NCI-H1092 treated with DMSO at 0.1 percent for 48 hours (cell line): ENCODE results near the gene MAGI1.
A peak's percentile ranks its signal among the peaks of the same experiment; 100 is the strongest.

ENCODE experiments used
- DNase-seq: peaks from one replicate; lab custom pipeline; 2025; lab: John Stamatoyannopoulos, UW

Gene MAGI1

GRCh38 chr3:65479990-65480389 is 558.7 kb downstream of the MAGI1 start:
- DNase-seq = no peak

- DNase-seq = no peak
Measured at GRCh38 chr3:65478551-65479500, 559.9 kb downstream of the MAGI1 start.

GRCh38 chr3:65473736-65474135 is 565.0 kb downstream of the MAGI1 start:
- DNase-seq = no peak

- DNase-seq = no peak
Measured at GRCh38 chr3:65472501-65472900, 566.2 kb downstream of the MAGI1 start.

GRCh38 chr3:65466300-65466988 is 572.3 kb downstream of the MAGI1 start:
- no peak for DNase-seq

GRCh38 chr3:65449841-65450428 is 588.8 kb downstream of the MAGI1 start:
- DNase-seq = no peak

GRCh38 chr3:65448120-65448519 is 590.6 kb downstream of the MAGI1 start:
- no peak for DNase-seq

GRCh38 chr3:65445573-65446169 is 593.0 kb downstream of the MAGI1 start:
- DNase-seq = no peak

GRCh38 chr3:65444447-65444815 is 594.3 kb downstream of the MAGI1 start:
- DNase-seq = no peak

GRCh38 chr3:65443739-65444446 is 594.8 kb downstream of the MAGI1 start:
- no peak for DNase-seq

- DNase-seq = peak; percentile 59
Measured at GRCh38 chr3:65439641-65440284, 599.0 kb downstream of the MAGI1 start.

GRCh38 chr3:65438612-65439011 is 600.1 kb downstream of the MAGI1 start:
- DNase-seq = no peak

- DNase-seq = no peak
Measured at GRCh38 chr3:65438096-65438495, 600.6 kb downstream of the MAGI1 start.

- peak; percentile 1 for DNase-seq
Measured at GRCh38 chr3:65436580-65436979, 602.1 kb downstream of the MAGI1 start.

- no peak for DNase-seq
Measured at GRCh38 chr3:65433480-65433879, 605.2 kb downstream of the MAGI1 start.

GRCh38 chr3:65432388-65433003 is 606.2 kb downstream of the MAGI1 start:
- DNase-seq = no peak

GRCh38 chr3:65425880-65426279 is 612.8 kb downstream of the MAGI1 start:
- no peak for DNase-seq

- DNase-seq = no peak
Measured at GRCh38 chr3:65422154-65422553, 616.6 kb downstream of the MAGI1 start.

GRCh38 chr3:65419233-65419632 is 619.5 kb downstream of the MAGI1 start:
- no peak for DNase-seq

GRCh38 chr3:65413891-65414290 is 624.8 kb downstream of the MAGI1 start:
- no peak for DNase-seq

GRCh38 chr3:65412588-65412987 is 626.1 kb downstream of the MAGI1 start:
- peak; percentile 5 for DNase-seq
